HG03025 (cell line): ENCODE measurements around the gene NFIX.
"Not testable (repeated sequence)": the region's sequence is repeated elsewhere in the genome, so short reads cannot be mapped to it uniquely, and the experiment has no call there.

Source experiments
- ATAC-seq: cut with Tn5 transposase; IDR thresholded peaks from one replicate; pipeline ENCODE4 v1.9.1; 2021; ENCODE audit warnings: mild to moderate bottlenecking, moderate library complexity; ENCODE audit not compliant: unreplicated experiment, low FRiP score

The NFIX gene

GRCh38 chr19:12994701-12995595, at the start of gene NFIX:
NFIX (plus strand) TSS chr19:12995475; CDS start chr19:12995838, 363 bp downstream.
- no peak for ATAC-seq

GRCh38 chr19:12945479-12946091, 49.7 kb upstream of the NFIX start, which contains the start of gene RAD23A:
RAD23A (plus strand) TSS chr19:12945862; CDS start chr19:12945949, 87 bp downstream.
- peak; percentile 70 for ATAC-seq

GRCh38 chr19:12946092-12946721, 49.1 kb upstream of the NFIX start:
- ATAC-seq, result peak; percentile 23

- ATAC-seq, result no peak
These were observed 48.4 kb upstream of the NFIX start for GRCh38 chr19:12946731-12947496.

- ATAC-seq, result no peak
These were observed 47.3 kb upstream of the NFIX start for GRCh38 chr19:12947702-12948611.

- ATAC-seq, result no peak
These were observed 46.5 kb upstream of the NFIX start for GRCh38 chr19:12948612-12949362.

- no peak for ATAC-seq
These were observed 45.7 kb upstream of the NFIX start for GRCh38 chr19:12949363-12950283.

GRCh38 chr19:12952050-12952449, 43.2 kb upstream of the NFIX start:
- not testable (repeated sequence) for ATAC-seq

GRCh38 chr19:12952488-12953137, 42.7 kb upstream of the NFIX start:
- no peak for ATAC-seq

GRCh38 chr19:12953138-12953798, 42.0 kb upstream of the NFIX start:
- no peak for ATAC-seq

- ATAC-seq, result no peak
These were observed 41.3 kb upstream of the NFIX start for GRCh38 chr19:12953799-12954611.

GRCh38 chr19:12954612-12954962, 40.7 kb upstream of the NFIX start:
- ATAC-seq, result no peak

GRCh38 chr19:12955575-12955974, 39.7 kb upstream of the NFIX start:
- not testable (repeated sequence) for ATAC-seq

- ATAC-seq, result no peak
These were observed 39.3 kb upstream of the NFIX start for GRCh38 chr19:12955996-12956395.

GRCh38 chr19:12956446-12957388, 38.6 kb upstream of the NFIX start, which contains the start of gene GADD45GIP1:
GADD45GIP1 (minus strand) TSS chr19:12957223; CDS start chr19:12957212, 11 bp downstream.
- ATAC-seq, result peak; percentile 57
